Uterus (tissue), 4 donors: Measurements from ENCODE around the gene SARDH. TPM values are rescaled to one million over a fixed set of nuclear protein-coding genes. Genes with fewer than 3 reads are reported as not detected.

Source experiments
- DNase-seq, 2 donors: peaks; one replicate each; pipeline ENCODE4 v3.0.0-alpha.2; 2019 to 2020
- H3K27ac ChIP-seq, 2 donors: fragments of 200-600 bp; sonication (generic); 1 replicate in 1 of 2; 2 replicates in 1 of 2; pipeline ENCODE4 v1.5.1; 2016 to 2018
- H3K27me3 ChIP-seq, 2 donors: fragments of 200-600 bp; sonication (generic); one replicate each; pipeline ENCODE4 v1.5.1; 2018 to 2019; ENCODE audit warnings: control low read depth in 1 of 2
- H3K36me3 ChIP-seq, 2 donors: fragments of 200-600 bp; sonication (generic); one replicate each; pipeline ENCODE4 v1.5.1; 2019; ENCODE audit warnings: control low read depth in 1 of 2
- H3K4me1 ChIP-seq, 2 donors: fragments of 200-600 bp; sonication (generic); one replicate each; pipeline ENCODE4 v1.5.1; 2018 to 2019; ENCODE audit warnings: control low read depth in 1 of 2
- H3K4me3 ChIP-seq, 2 donors: fragments of 200-600 bp; sonication (generic); 1 replicate in 1 of 2; 2 replicates in 1 of 2; pipeline ENCODE4 v1.5.1; 2018 to 2019; ENCODE audit warnings: mild to moderate bottlenecking in 1 of 2
- H3K9me3 ChIP-seq, 2 donors: fragments of 200-600 bp; sonication (generic); one replicate each; pipeline ENCODE4 v1.5.1; 2019; ENCODE audit warnings: control low read depth in 1 of 2
- POLR2A ChIP-seq, 2 donors: fragments of 450-650 bp; IDR thresholded peaks; one replicate each; pipeline ENCODE4 v1.6.1; 2016; ENCODE audit warnings: antibody characterized with exemption in 2 of 2, mild to moderate bottlenecking in 1 of 2, moderate library complexity in 1 of 2
- intact Hi-C: fragments of 100-400 bp; cut with DNase I; formaldehyde crosslinking; loops from one replicate; pipeline ENCODE4 v1.15.1; 2023; ENCODE audit warnings: low total_unique reads
- total RNA-seq, 4 donors: library from RNA; depleted of rRNA in 3 of 4; stranded (reverse); fragments of >200 nt in 3 of 4; gene quantifications; one replicate each; pipeline versions ENCODE4 v1.1.0 to v1.2.4, GENCODE V29; 2014 to 2023
- TF ChIP-seq, protein P1 (sequence below), 4 experiments: fragments of 200-600 bp in 2 of 4; fragments of 450-650 bp in 2 of 4; sonication (generic) in 2 of 4; IDR thresholded peaks; one replicate each; pipeline ENCODE4 v1.5.1; 2016 to 2019; ENCODE audit warnings: antibody characterized with exemption in 4 of 4, mild to moderate bottlenecking in 2 of 4, moderate library complexity in 1 of 4
- donor health status: DM: yes; HTN: yes; CAD: no.

SARDH gene
- total RNA-seq, 4 donors from 2014 or later: 2.7 to 14.1 TPM; not detected in 2

DNA sequence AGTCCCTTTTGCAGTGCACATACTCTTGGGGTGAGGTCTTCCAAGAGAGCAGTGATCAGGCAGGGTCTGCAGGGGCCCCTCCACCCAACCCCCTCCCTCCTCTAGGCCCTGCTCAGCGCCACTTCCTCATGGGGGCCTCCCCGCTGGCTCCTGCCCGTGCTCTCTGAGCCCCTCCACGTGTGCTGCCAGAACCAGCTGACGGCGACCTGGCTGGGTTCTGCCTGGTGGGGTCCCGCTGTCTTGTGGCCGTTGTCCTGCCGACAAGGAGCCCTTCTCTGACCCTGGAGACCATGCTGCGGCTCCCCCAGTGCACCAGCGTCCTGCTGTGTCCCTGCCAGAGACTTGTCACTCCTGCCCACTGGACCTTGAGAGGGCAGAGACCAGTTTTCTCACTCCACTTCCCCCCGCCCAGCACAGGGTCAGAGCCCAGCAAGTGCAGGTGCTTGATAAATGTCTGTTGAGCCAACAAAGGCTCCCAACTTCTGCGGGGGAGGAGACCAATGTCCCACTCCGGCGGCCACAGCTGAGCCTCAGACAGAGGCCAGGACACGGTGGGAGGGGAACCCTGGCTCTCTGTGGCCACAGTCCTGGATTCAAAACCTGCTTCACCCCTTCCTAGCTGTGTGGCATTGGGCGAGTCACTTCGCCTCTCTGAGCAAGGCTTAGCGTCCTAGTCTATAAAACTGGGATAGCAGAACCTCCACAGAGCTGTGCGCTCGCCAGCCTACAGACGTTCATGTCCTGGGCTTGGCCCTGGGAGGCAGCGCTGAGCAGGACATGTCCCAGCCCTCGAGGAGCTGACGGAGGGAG is 24.8 kb downstream of the SARDH start:
- no peak overlapping the region for H3K4me3 ChIP-seq
- H3K9me3 ChIP-seq: no peaks in the 10 kb centered on the region
- H3K36me3 ChIP-seq: no peaks in the 10 kb centered on the region
- H3K27me3 ChIP-seq: no peaks in the 10 kb centered on the region
- no peak overlapping the region for H3K27ac ChIP-seq
- intact Hi-C loops: no loop called here
- no peak for DNase-seq
- H3K4me1 ChIP-seq: no peaks in the 10 kb centered on the region
- TF ChIP-seq POLR2A (IDR thresholded peaks at IDR 0.05): no peak
- TF ChIP-seq, protein P1, sequence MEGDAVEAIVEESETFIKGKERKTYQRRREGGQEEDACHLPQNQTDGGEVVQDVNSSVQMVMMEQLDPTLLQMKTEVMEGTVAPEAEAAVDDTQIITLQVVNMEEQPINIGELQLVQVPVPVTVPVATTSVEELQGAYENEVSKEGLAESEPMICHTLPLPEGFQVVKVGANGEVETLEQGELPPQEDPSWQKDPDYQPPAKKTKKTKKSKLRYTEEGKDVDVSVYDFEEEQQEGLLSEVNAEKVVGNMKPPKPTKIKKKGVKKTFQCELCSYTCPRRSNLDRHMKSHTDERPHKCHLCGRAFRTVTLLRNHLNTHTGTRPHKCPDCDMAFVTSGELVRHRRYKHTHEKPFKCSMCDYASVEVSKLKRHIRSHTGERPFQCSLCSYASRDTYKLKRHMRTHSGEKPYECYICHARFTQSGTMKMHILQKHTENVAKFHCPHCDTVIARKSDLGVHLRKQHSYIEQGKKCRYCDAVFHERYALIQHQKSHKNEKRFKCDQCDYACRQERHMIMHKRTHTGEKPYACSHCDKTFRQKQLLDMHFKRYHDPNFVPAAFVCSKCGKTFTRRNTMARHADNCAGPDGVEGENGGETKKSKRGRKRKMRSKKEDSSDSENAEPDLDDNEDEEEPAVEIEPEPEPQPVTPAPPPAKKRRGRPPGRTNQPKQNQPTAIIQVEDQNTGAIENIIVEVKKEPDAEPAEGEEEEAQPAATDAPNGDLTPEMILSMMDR (IDR thresholded peaks at IDR 0.05): no peak

DNA sequence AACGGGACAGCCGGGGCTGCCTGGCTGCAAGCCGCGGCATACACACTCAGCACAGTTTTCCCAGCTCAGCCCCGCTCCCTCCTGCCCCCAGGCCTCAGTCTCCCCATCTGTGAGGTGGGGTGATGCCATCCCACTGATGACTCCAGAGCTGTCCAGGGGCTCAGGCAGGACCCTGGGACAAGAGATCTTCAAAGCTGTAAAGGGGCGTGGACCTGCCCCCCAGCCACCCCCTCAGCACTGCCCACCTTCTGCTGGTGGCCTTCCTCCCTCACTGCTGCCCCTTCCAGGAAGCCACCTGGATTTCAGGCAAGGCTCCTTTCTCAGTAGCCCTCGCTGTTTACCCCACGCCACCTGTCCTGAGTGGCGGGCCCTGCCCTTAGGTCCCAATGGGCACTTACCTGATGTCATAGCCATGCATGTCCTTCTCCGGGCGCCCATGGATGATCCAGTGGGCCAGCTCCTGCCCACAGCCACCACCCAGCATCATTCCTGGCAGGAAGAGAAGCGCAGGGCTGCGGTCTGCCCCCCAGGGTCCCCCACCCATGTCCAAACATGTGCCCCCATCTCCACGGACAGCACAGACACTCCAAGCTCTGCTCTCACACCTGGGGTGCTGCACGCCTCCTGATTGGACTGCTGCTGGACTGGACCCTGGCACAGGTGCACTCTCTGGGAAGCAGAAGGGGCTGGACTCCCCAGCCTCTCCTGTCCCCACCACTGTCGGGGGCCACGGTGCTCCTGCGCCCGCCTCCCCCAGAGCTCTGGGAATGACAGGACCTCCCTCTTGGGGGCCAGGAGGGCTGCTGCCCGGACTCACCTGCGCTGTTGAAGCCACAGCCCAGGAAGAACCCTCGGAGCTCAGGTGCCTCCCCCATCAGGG is 25.7 kb downstream of the SARDH start:
- H3K36me3 ChIP-seq: no peaks in the 10 kb centered on the region
- no peaks in the 10 kb centered on the region for H3K9me3 ChIP-seq
- no peak overlapping the region for H3K27ac ChIP-seq
- no peaks in the 10 kb centered on the region for H3K4me1 ChIP-seq
- no peak for TF ChIP-seq POLR2A (IDR thresholded peaks at IDR 0.05)
- TF ChIP-seq, protein P1 (IDR thresholded peaks at IDR 0.05): no peak
- H3K27me3 ChIP-seq: no peaks in the 10 kb centered on the region
- H3K4me3 ChIP-seq: no peak overlapping the region
- intact Hi-C loops: no loop called here
- no peak for DNase-seq

- DNase-seq: no peak
- Histone ChIP-seq H3K36me3 (no peaks in the 10 kb centered on the region), H3K4me1 (no peaks in the 10 kb centered on the region), H3K9me3 (no peaks in the 10 kb centered on the region), H3K4me3 (no peak overlapping the region), H3K27ac (no peak overlapping the region), H3K27me3 (no peaks in the 10 kb centered on the region)
- TF ChIP-seq, protein P1 (IDR thresholded peaks at IDR 0.05): no peak
- TF ChIP-seq POLR2A (IDR thresholded peaks at IDR 0.05): no peak
- intact Hi-C loops: no loop called here
These were observed 26.5 kb downstream of the SARDH start for GRCh38 chr9:133711428-133712220.

- Histone ChIP-seq H3K27ac (no peak overlapping the region), H3K36me3 (no peaks in the 10 kb centered on the region), H3K9me3 (no peaks in the 10 kb centered on the region), H3K4me1 (no peaks in the 10 kb centered on the region), H3K27me3 (no peaks in the 10 kb centered on the region), H3K4me3 (no peak overlapping the region)
- intact Hi-C loops: no loop called here
- DNase-seq: no peak
- no peak for TF ChIP-seq POLR2A (IDR thresholded peaks at IDR 0.05)
- TF ChIP-seq, protein P1 (IDR thresholded peaks at IDR 0.05): no peak
These were observed 27.3 kb downstream of the SARDH start for GRCh38 chr9:133710661-133711427.
